Measurements from ENCODE around the gene CTDNEP1.

GRCh38 chr17:7281074-7281952 is 29.8 kb upstream of the CTDNEP1 start, which contains the start of gene SLC2A4:
- TF ChIP-seq CTCF (IDR thresholded peaks at IDR 0.05; ENCODE audit: insufficient read depth, low read depth, low read length): no peak
- TF ChIP-seq EZH2 (IDR thresholded peaks at IDR 0.05; ENCODE audit: insufficient read depth, low read length): peak; percentile 75

All from astrocyte (in vitro differentiated cells and primary cell).